AG04450 (cell line): ENCODE results near the gene CDC42EP3. TPM values are rescaled to one million over a fixed set of nuclear protein-coding genes. Genes with fewer than 3 reads are reported as not detected.

ENCODE experiments used
- CTCF ChIA-PET: fragments of 300-600, 350-600 bp; formaldehyde crosslinking; extraction: SDS; loops from one replicate; lab custom pipeline; 2022; ENCODE audit warnings: antibody characterized with exemption, inconsistent platforms; lab: Charles Lee
- POLR2A ChIA-PET: fragments of 350-600 bp; formaldehyde crosslinking; extraction: SDS; loops from one replicate; lab custom pipeline; 2021; ENCODE audit warnings: antibody characterized with exemption, inconsistent platforms; lab: Yijun Ruan, JAX
- DNase-seq: peaks from one replicate; pipeline ENCODE4 v3.0.0-alpha.2; 2011; ENCODE audit warnings: low read depth, low spot score
- H3K27ac ChIP-seq: one replicate; pipeline ENCODE4 v1.5.1; 2012; ENCODE audit warnings: low read depth, low read length, control low read depth
- H3K27me3 ChIP-seq: one replicate; pipeline ENCODE4 v1.6.0; 2012; ENCODE audit warnings: low read length; ENCODE audit not compliant: control insufficient read depth, insufficient read depth
- H3K4me3 ChIP-seq: 2 replicates; pipeline ENCODE4 v1.5.1; 2011; ENCODE audit warnings: mild to moderate bottlenecking, low read depth, low read length, control low read depth
- H3K9me3 ChIP-seq: 2 replicates; pipeline ENCODE4 v1.5.1; 2012; ENCODE audit warnings: low read length; ENCODE audit not compliant: control insufficient read depth, insufficient read depth
- polyA plus RNA-seq: library from polyadenylated mRNA; depleted of rRNA; stranded (reverse); fragments of >200 nt; gene quantifications from 2 replicates; pipeline ENCODE4 v1.2.3, GENCODE V29; 2011
- TF ChIP-seq, protein P1 (sequence below): IDR thresholded peaks from 2 replicates; pipeline ENCODE4 v1.5.1; 2011; ENCODE audit warnings: low read depth, low read length, control low read depth, inconsistent platforms

CDC42EP3 gene
- polyA plus RNA-seq, 1 experiment, result 245 TPM

GRCh38 chr2:37658682-37659081 lies 12.8 kb downstream of the CDC42EP3 start:
- Histone ChIP-seq H3K27me3 (no peaks in the 10 kb centered on the region), H3K27ac (no peak overlapping the region), H3K9me3 (no peaks in the 10 kb centered on the region), H3K4me3 (no peak overlapping the region)
- TF ChIP-seq, protein P1, sequence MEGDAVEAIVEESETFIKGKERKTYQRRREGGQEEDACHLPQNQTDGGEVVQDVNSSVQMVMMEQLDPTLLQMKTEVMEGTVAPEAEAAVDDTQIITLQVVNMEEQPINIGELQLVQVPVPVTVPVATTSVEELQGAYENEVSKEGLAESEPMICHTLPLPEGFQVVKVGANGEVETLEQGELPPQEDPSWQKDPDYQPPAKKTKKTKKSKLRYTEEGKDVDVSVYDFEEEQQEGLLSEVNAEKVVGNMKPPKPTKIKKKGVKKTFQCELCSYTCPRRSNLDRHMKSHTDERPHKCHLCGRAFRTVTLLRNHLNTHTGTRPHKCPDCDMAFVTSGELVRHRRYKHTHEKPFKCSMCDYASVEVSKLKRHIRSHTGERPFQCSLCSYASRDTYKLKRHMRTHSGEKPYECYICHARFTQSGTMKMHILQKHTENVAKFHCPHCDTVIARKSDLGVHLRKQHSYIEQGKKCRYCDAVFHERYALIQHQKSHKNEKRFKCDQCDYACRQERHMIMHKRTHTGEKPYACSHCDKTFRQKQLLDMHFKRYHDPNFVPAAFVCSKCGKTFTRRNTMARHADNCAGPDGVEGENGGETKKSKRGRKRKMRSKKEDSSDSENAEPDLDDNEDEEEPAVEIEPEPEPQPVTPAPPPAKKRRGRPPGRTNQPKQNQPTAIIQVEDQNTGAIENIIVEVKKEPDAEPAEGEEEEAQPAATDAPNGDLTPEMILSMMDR, result no peak
- ChIA-PET CTCF (interaction anchor here (1.6 kb wide), 2 partner anchors 219 to 263 kb away, joined by 4 to 7 read pairs; no protein-coding TSS in a partner anchor), POLR2A (no interaction called here)
- DNase-seq, result no peak

DNA sequence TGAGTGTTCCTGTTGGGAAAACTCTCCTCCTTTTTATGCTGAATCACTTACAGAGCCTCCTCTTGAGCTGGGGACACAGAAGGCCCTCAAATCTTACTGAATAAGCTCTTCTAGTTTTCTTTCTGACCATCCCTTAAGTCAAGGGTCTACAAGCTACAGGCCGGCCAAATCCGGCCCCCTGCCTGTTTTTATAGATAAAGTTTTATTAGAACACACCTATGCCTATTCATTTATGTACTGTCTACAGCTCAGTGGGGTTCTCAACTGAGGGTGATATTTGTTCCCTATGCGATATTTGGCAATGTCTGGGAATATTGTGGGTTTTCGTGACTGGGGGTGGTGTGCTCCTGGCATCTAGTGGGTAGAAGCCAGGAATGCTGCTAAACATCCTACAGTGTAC lies 14.0 kb downstream of the CDC42EP3 start:
- no peak overlapping the region for H3K27ac ChIP-seq
- ChIA-PET POLR2A (interaction anchor here (0.6 kb wide), 1 partner anchor 27 kb away, joined by 3 read pairs; no protein-coding TSS in a partner anchor), CTCF (interaction anchor here (0.6 to 1.8 kb wide), 5 partner anchors 124 to 262 kb away, joined by 3 to 8 read pairs (median 5); no protein-coding TSS in a partner anchor)
- no peaks in the 10 kb centered on the region for H3K9me3 ChIP-seq
- no peaks in the 10 kb centered on the region for H3K27me3 ChIP-seq
- TF ChIP-seq, protein P1, result no peak
- H3K4me3 ChIP-seq, result no peak overlapping the region
- no peak for DNase-seq

- no peak for DNase-seq
- POLR2A ChIA-PET, result no interaction called here
- TF ChIP-seq, protein P1, result no peak
- CTCF ChIA-PET, result interaction anchor here (0.6 to 1.8 kb wide), 6 partner anchors 123 to 261 kb away, joined by 3 to 8 read pairs (median 5); no protein-coding TSS in a partner anchor
- no peak overlapping the region for H3K4me3 ChIP-seq
- H3K9me3 ChIP-seq, result no peaks in the 10 kb centered on the region
- no peak overlapping the region for H3K27ac ChIP-seq
- no peaks in the 10 kb centered on the region for H3K27me3 ChIP-seq
Observed at GRCh38 chr2:37656512-37657423, 14.7 kb downstream of the CDC42EP3 start.

DNA sequence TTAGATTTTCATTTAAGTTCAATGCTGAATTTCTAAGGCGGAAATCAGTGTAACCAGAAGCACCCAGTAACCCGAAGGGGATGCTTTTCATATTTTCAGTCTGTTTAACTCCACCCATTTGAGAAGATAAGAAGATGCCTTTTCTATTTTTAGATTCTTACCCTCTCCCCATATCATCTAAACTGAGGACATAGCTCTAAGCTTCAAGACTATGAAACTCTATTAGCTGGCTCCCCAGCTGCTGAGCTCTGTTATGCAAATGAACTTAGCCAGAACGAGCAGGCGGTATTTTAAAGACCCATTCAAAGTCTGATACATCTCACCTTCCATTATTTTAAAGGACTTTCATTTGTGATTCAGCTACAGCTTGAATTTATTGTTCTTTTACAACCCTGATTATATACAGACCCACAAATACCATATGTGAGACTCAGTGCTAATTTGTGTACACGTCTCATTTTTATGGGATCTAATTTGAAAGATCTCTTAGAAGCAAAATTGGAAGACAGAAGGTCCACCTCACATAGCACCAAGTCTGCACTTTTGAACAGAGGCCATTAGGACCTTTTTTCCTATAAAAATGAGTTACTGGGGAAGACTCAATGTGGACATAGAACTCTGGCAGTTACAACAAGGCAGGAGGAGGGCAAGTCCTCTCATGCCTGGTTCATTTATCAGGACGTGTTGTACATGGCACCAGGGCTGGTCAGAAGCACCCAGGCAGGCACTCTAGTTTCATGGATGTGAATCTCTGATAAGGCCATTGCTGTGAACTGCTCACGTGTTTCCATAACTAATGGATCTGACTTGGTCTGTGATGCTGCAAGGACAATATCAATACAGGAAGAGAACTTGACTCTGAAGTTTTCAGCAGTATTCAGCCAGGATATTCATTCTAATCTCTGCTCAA lies 16.3 kb downstream of the CDC42EP3 start:
- POLR2A ChIA-PET, result interaction anchor here (1.0 kb wide), 1 partner anchor 14 kb away, joined by 3 read pairs; no protein-coding TSS in a partner anchor
- no peaks in the 10 kb centered on the region for H3K27me3 ChIP-seq
- H3K9me3 ChIP-seq, result no peaks in the 10 kb centered on the region
- no peak for DNase-seq
- H3K27ac ChIP-seq, result peak overlapping the region; percentile 41
- no peak overlapping the region for H3K4me3 ChIP-seq
- CTCF ChIA-PET, result interaction anchor here (0.6 to 3.6 kb wide), 4 partner anchors 71 to 240 kb away, joined by 3 to 18 read pairs (median 4); no protein-coding TSS in a partner anchor
- TF ChIP-seq, protein P1, result no peak
